SW 1271 (cell line): Measurements from ENCODE around the gene EFTUD2.

Experiments used
- DNase-seq, 2 experiments: peaks; one replicate each; lab custom pipeline; 2025; lab: John Stamatoyannopoulos, UW

The EFTUD2 gene

DNA sequence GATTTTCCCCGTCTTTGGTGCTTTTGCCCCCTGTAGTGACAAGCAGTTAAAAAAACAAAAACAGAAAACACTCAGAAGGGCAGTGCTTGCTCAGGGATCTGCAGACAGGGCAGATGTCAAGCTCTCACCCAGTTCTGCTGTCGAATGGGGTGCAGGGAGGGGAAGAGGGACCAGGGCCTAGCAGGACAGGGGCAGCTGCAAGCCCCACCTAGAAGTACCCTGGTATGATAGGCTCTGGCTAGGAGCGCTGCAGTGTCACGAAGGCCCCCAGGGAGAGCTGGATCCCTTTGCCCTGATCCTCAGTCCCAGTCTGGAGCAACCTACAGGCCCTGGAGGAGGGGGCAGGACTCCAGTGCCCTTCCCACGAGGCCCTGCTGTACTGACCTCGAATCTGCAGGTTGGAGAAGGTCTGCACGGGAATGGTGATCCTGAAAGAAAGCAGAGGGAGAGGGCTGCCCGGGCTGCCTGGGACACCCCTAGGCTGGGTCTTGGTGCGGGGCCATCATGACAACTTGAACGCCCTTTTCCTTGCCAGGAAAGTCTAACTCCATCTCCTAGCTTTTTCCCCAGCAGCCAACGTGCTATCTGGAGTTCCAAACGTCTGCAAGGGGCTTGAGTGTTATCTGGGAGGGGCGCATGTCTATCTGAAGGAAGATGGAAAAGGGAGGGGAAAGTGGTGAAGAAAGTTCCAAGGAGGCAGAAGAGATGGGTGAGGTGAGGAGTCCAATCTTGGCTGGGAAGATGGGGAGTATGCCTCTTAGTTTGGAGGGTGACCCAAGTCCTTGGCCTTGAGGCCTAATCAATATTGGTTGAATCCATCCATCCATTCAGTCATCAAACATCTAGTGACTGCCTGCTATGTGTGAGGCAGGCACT, 11.2 kb upstream of the EFTUD2 start:
- DNase-seq, result no peak

DNA sequence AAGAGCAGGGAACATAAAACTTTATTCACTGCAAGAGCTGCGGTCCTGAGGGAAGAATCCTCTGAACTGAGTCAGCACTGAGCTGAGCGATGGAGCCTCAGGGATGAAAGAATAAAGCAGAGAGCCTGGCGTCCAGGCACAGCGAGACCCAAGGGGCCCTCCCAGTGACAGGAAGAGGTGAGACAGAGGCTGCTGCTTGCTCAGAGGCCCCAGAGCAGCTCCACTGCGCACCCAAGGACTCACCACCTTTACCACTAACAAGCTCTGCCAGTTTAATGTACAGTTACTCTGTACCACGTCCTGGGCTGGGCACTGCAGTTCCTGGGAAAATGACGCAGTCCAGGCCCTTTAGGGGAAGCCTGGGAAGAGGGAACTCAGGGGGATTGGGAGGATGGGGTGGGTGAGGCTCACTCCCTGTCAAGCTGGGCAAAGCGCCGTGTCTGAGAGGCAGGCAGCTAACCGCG, 10.5 kb upstream of the EFTUD2 start:
- no peak for DNase-seq

DNA sequence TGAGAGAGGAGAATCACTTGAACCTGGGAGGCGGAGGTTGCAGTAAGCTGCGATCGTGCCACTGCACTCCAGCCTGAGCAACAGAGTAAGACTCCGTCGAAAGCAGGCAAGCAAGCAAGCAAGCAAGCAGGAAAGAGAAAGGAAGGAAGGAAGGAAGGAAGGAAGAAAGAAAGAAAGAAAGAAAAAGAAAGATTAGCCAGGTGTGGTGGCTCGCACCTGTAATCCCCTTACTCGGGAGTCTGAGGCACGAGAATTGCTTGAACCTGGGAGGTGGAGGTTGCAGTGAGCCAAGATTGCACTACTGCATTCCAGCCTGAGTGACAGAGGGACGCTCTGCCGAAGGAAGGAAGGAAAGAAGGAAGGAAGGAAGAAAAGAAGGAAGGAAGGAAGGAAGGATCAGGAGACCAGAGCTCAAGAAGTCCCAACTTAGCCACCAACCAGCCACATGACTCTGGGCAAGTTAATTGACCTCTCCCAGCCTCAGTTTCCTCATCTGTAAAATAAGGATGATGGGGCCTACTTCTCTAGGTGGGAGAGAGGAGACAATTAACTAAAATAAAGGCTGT, 9.6 kb upstream of the EFTUD2 start:
- no peak for DNase-seq

DNA sequence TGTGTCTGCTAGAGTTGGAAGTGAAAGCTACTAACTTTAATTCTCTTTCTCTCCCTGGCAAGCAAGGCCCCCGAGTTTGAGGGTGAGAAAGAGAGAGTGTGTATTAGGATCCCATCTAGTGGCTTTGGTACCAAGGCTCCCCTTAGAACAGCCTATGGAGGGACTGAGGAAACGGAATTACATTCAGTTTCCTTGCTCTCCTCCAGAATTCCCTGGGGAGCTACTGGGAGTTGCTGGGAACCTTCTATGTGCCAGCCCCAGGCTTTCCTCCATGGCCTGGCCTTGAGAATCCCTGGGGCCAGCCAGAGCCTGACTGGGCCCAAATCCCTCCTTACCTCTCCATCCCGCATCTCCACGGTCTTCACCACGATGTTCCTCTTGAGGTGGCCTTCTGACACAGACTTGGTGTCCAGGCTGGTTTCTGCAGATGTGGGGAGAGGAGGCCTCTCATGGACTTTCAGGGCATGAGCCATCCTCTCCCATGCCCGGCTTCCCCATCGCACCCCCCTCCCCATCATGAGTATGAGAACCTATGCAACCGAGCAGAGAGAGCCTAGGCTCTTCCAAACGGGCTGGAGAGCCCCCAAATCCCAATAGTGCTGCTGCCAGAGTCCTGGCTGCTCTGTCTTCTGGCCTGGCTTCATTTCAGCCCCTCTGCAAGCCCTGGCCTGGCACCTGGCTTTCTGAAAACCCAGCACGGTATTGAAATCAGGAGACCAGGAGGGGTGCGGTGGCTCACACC, 8.7 kb upstream of the EFTUD2 start:
- DNase-seq, result no peak

DNA sequence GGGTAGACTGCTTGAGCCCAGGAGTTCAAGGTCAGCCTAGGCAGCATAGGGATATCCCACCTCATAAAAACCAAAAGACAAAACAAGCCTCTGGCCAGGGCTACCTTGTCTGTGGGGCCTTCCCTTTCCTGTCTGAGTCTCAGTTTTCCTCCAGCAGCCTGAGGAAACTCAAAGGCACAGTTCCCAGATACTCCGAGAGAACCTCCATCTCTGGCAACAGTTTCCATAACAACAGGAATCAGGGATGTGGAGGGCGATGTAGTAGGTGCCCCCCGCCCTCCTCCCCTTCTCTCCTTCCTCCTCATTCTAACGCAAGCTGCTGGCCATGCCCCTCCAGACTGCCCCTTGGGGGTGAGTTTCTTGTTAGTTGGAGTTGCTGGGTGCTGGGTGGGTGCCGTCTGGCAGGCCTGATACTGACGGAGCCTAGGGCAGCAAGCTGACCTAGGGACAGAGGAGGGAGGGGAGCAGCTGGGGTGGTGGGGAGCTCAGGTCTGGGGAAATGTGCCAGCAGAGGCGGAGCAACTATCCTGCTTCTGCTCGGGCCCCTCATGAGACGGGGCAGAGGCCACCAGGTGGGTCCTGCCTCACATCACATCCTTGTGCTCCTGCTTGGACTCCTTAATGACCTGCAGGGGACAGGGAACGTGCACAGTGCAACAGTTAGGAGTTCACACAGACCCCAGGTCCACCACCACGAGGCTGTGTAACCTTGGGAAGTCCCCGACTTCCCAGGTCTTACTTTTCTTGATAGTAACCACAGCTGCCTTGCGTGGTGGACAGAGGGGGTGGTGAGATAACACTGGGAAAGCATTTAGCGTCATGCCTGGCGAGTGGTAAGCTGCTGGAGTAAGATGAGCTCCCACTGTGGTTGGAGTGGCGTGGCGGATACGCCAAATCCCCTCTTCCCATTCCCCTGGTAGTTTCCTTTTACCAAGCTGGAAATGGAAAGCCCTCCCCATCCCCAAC, 7.8 kb upstream of the EFTUD2 start:
- no peak for DNase-seq

DNA sequence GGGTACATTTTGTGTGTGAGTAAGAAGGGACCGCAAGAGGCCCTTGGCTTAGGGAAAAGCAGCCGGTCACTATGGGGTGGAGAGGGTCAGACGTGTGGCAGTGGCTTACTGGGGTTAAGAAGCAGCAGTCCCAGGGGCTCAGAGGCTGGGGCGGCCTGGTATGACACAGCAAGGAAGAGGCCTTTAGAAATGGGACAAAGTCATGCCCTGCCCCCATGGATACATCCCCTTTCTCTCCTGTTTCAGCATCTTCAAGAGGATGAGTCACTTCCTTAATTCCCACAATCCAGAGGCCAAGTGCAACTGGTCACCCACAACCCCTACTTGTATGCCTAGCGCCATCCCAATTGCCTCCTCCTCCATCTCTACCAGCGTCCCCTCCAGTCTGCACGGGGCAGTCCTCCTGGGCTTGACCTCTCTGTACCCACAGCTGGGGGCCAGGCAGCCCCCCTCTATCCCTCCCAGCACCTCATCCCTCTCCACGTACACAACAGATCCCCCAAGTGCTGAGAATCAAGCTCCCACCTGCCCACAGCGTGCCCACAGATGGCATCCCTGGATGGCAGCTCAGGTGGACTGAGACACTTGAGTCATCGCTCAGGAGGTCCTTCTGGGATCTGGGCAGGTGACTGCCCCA, 6.9 kb upstream of the EFTUD2 start:
- DNase-seq, result peak; percentile 23 to 77

DNA sequence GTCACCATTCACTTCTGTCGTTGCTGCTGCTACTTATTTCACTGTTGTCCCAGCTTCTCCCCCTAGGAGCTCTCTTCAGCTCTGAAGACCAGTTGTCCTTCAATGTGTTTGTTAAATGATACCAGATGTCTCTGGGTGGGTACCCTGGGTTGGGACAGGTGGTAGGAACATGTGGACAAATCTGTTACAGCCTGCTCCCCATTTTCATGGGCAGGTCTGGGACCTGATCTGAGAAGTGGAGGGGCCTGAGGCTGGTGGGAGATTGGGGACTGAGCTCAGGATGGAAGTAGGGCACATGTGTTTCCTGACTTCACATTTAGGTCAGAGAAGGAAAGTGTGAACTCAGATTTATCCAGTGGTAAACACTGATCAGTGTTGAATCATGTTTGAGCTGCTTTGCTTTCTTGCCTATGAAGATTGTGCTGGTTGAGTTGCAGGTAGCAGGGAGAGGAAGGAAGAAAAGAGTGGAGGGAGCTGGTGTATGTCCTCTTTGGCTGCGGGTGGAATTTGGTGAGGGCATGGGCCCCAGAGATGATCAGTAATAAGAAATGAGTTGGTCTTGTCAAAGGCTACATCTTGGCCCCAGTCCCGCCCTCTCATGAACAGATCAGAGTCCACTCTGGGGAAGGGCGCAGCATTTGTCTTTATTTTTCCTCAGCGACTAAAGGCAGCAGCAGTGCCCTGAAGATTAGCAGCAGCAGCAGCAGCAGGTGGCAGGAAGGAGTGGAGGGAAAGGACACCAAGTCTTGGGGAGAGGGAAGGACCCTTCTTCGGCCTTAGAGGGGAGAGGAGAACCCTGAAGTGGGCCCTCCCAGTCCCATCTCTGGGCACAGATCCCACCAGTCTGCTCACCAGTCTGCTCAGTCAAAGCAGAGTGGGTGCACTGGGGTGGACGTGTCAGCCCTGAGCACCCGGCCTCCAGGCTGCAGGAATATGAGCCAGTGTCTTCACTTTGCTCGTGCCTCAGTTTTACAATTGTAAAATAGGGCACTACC, 6.1 kb upstream of the EFTUD2 start:
- no peak for DNase-seq

DNA sequence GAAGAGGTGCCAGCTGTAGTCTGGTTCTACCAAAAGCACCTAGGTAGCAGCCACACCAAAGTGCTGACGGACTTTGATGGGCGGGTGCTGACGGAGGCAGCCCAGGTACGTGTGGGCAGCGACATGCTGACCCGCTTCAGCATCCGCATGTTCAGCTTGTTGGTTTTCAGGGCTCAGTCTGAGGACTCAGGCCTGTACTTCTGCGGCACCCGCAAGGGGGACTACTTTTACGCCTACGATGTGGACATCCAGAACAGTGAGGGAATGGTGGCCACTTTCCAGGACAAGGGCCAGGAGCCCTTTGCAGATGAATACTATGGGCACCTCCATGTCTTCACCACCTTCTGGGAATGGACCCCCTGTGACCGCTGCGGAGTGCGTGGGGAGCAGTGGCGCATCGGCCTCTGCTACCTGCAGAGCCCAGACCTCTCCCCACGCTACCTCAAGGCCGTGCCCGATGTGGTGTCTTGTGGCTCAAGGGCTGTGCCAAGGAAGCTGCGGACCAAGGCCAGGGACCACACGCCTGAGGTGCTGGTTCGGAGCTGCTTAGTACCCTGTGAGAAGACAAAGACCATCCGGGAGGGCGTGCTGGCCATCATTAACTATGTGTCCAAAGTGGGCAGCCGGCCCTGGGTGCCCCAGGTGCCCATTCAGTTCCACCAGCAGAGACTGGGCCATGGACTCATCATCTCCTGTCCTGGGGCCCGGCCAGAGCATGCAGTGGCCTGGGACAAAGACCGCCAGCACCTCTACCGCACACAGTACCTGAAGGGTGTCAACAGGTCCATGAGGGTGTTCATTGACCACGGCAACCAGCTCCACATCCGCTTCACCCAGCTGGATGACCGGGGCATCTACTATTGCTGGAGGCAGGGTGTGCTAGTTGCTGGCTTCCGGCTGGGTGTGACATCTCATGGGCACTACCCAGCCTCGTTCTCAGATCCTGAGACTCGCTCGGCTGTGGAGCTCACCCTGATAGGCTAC, 5.0 kb upstream of the EFTUD2 start:
- DNase-seq, result no peak

DNA sequence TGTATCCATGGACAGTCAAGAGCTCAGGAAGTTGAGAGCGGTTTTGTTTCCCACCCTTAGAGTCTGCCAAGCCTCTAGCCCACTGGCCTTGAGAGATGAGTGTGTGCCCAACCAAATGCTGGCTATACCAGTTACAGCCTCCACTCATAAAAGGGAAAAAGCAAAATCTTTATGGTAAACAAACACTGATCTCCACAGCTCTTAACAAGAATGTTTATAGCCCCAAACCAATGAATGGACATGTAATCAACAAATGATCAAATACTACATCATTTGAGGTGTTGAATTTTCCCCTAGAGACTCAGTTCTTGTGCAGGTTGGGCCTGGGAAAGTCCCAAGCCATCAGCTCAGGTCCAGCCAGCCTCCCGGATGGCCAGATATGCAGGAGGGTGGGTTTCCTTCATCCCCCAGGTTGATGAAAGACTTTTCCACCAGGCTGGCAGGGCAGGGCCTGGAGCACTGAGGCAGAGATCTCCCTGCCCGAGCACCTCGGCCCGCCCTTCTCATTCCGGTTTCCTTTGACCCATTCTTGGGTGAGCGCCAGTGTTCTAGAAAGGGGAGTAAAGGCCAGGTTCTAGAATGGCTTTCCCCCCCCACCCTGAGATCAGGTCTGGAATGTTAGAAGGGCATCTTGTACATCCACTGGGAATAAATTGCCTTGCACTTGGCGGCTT, 3.9 kb upstream of the EFTUD2 start:
- no peak for DNase-seq

DNA sequence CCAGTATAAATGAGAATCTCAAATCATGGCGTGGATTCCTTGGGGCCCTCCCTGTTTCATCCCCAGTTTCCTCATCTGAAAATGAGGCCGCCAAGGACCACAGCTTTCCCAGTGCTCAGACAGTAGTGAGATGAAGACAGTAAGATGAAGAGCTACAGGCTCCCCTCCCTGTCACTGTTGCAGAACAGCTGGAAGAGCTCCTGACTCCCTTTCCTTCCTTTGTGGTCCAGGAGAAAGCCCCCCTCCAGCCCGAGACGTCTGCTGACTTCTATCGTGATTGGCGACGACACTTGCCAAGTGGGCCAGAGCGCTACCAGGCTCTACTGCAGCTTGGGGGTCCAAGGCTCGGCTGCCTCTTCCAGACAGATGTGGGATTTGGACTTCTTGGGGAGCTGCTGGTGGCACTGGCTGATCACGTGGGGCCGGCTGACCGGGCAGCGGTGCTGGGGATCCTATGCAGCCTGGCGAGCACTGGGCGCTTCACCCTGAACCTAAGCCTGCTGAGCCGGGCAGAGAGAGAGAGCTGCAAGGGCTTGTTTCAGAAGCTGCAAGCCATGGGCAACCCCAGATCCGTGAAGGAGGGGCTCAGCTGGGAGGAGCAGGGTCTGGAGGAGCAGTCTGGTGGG, 3.0 kb upstream of the EFTUD2 start:
- DNase-seq, result no peak

DNA sequence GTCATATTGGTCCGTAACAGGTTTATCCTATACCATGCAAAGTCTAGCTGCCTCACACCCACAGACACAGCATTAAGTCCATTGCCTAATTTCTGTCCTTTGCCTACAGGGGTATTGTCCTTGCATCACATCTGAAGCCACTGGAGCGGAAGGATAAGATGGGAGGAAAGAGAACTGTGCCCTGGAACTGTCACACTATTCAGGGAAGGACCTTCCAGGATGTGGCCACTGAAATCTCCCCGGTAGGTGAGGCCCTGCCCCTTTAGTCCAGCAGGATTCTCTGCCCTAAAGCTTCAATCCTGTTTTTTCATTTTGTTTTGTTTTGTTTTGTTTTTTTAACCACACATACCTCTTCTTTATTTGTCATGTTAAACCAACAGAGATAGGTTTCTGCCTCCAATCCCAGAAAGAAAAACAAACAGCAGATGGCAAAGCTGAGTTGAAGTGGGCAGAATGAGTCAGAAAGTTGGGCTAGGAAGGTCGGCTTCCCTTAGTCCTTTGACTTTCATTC, 2.2 kb upstream of the EFTUD2 start:
- DNase-seq, result no peak

DNA sequence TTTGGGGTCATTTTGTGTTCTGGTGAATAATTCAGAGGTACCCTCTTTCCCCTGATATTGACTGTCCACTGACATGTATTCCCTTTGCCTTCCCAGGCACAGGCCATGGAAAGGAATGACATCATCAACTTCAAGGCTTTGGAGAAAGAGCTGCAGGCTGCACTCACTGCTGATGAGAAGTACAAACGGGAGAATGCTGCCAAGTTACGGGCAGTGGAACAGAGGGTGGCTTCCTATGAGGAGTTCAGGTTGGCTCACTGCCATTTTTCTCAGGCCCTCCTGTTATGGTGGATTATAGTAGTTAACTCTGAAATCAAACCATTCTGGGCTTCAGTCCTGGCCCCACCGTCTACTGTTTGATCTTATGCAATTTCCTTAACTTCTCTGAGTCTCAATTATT, 1.6 kb upstream of the EFTUD2 start:
- no peak for DNase-seq

DNA sequence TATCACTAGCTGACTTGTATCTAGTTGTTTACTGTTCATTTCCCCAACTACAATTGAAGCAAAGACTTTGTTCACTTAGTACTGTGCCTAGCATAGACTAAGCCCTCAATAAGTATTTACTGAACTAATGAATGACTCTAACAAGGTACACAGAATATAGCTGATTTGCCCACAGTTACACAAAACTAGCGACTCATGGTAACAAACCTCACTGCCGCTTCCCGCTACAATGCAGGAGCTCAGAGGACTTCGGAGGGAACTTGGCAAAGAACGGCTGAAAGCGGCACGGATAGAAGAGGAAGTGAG, 524 bp downstream of the EFTUD2 start:
- DNase-seq, result no peak

DNA sequence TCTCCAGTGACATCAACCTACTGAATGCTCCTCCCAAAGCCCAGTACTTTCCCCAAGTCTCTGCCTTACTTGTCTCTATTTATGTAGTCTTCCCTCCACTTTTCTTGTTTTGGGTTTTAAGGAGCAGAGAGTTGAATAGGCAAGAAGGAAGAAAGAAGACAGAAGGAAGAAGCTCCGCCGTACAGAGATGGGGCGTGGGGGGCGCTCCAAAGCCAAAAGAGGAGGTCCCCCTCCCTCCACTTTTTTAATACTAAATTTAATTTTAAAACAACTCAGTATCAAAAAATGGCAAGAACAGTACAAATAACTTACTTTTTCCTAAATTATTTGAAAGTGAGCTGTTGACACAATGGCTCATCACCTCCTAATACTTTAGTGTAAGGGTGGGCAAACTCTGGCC, 4.6 kb downstream of the EFTUD2 start:
- no peak for DNase-seq

DNA sequence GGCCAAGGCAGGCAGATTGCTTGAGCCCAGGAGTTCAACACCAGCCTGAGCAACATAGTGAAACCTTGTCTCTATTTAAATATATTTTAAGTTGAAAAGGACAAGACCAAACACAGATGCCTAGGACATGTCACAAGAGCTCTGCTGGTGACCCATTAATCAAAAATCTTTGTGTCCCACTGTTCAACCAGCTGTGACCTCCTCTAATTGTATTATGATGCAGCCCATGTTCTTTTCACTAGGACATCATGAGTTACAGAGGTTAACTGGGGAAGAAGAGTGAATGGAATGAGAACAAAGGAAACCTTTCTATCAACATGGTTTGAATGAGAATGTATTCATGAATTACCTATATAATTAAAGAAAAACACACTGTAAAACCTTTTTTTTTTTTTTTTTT, 7.0 kb downstream of the EFTUD2 start:
- DNase-seq, result no peak

DNA sequence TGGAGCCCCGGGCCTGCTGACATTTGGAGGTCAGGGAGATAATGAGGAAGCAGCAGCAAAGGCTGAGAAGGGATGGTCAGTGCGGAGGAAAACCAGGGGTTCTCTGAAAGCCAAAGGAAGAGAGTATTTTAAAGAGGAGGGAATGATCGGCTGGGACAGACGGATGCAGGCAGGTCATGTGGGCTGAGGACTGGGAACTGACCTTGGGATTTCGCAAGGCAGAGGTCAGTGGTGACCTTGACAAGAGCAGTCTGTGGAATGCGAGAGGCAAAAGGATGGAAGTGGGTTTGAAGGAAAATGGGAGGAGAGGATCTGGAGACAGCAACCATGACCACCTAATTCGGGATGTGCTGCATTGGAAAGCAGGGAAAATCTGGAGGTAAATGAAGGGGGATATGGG, 10.2 kb downstream of the EFTUD2 start:
- DNase-seq, result no peak
